Right renal pelvis (tissue), 4 donors: Measurements from ENCODE around the gene STK32A. TPM values are rescaled to one million over a fixed set of nuclear protein-coding genes. Genes with fewer than 3 reads are reported as not detected.
"Not testable (repeated sequence)": the region's sequence is repeated elsewhere in the genome, so short reads cannot be mapped to it uniquely, and the experiment has no call there.

Experiments used
- DNase-seq, 4 donors: peaks; one replicate each; pipeline ENCODE4 v3.0.0-alpha.2; 2013; ENCODE audit warnings: low read depth in 4 of 4, low spot score in 3 of 4, missing footprints in 1 of 4
- polyA plus RNA-seq, 4 donors: library from polyadenylated mRNA; unstranded; fragments of 120-200 nt; gene quantifications; one replicate each; pipeline ENCODE4 v1.2.1, GENCODE V29; 2013; ENCODE audit not compliant: insufficient read length in 4 of 4

STK32A gene
- polyA plus RNA-seq, 4 donors: 11.3 to 13.7 (median 13.1) TPM

DNA sequence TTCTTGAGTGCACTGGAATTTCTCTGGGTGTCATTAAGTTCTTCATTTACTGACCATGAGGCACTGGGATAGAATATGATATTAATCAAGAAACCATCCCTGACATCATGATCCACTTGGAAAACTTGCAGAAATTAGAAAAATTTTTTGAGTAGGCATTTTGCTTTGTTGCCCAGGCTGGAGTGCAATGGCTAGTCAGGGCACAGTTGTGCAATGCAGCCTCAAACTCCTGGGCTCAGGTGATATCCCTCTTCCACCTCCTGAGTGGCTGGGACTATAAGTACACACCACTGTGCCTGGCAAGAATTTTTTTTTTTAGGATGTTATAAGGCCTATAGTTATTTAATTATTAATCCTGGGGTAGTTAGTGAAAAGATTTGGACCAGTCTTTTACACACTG lies 106.5 kb downstream of the STK32A start:
- DNase-seq: no peak

DNA sequence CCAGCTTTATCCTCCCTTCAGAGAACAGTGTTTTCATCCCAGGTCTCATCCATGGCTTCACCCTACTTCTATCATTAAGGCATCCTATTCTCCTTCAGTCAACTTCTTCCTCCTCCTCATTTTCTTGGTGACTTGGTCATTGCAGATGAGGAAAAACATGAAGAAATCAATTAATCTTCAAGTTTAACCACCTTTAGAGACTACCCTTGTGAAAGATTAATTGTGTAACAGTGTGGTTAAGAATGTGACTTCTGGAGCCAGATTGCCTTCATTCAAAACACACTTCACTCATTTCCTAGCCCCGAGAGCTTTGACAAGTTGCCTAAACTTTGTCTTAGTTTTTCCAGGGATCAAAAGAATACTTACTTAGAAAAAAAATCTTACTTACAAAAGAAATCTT lies 110.0 kb downstream of the STK32A start:
- DNase-seq: no peak

DNA sequence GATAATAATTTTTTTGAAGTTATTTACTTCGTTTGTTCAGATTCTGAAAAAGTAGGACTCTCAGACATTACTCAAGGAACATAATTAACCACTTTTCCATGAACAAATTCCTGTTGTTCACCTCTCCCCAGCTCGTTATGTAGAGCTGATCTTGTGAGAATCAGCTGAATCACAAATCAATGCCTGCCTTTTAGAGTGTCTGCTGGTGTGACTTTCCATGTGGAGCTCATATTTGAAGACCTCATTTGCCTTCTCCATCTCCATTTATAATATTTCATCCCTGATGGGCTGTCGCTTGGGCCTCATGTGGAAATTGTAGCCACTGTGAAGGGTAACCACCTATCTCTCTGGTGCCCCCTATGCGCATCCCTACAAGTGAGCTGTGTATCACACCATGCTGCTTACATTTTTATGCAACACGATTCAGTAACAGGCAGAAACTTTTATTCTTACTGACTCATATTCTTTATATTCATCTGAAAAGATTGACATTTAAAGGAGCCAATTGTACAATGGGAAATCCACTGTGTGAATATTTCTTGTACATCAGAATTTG lies 111.3 kb downstream of the STK32A start:
- DNase-seq: no peak

DNA sequence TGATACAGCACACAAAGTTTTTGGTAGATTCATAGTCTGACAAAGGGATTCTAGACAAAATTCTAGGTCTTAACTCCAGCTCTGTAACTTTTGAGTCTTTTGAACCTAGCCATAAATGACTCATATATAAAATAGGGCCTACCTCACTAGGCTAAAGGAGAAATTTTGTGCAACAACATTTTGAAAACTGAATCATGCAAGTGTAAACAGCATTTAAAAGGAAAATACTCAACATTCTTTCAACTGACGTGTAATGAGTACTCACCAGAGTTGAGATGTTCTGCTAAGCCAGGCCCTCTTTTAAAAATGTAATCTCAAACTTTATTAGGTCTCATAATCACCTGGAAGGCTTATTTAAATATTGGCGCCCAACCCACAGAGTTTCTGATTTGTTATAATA lies 113.2 kb downstream of the STK32A start:
- no peak for DNase-seq

DNA sequence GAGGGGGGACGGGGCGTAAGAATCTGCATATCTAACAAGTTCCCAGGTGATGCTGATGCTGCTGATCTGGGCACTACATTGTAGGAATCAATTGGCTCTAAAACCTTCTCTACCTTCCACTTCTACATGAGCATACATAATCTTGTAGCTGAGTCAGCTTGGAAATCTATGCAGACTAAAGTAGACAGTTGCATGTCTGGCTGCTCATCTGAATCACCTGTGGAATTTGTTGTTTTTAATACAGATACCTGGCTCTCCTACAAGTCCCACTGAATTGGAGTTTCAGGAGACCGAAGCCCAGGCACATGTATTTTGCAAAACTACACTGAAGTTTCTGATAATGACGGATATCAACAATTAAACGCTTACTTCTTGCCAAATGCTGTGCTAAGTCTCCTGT lies 113.6 kb downstream of the STK32A start:
- no peak for DNase-seq

DNA sequence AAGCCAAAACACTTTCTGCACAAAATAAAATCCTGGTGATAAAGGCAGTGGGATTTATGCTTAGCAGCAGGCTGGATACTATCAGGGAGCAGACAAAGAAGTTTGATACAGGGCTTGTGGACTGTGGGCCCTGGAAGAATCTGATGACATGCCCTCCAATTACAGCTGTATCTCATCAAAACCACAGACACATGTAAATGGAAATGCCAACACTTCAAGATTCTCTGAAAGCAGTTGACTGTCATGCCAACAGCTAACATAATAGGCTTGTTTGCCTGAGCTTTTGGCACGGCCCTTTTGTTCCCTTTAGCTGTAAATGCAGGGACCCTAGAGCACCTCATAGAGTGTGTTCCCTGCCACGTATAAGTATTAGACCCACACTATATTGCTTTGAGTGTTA lies 114.4 kb downstream of the STK32A start:
- DNase-seq: no peak

DNA sequence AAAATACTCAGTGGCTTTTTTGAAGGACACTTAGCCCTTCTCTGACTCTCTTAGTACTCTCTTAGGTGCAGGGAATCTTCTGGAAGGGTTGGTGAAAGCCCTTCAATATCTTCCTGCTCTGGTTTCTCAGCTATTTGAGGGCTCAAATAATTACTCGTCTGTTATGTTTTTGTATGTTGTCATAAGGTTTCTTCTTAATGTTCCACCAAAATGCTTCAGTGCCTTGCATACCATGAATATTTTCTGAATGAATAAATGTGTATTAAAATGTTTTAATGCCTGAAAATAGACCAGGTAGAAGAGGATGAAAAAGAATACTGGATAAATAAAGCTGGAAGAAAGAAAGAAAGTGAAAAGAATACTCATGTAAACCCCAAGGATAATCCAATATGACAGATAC lies 124.3 kb downstream of the STK32A start:
- no peak for DNase-seq

DNA sequence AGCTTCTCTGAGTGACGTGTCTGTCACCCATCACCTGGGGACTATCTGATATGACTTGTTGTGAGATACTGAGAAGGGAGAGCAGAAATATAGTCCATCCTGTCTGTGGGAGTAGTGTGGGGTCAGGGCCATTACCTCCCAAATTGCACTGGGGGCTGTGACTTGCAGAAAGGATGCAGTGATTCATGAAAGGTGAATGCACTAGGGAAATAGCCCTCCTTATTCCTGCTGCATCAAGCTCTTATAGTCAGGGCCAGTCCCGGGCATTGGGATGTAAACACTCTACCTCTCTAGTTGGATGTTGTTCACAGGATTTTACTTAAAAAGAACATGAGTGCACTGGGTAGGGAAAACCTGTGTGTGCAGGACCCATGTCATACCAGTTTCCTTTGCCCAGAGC lies 124.8 kb downstream of the STK32A start:
- DNase-seq: no peak

DNA sequence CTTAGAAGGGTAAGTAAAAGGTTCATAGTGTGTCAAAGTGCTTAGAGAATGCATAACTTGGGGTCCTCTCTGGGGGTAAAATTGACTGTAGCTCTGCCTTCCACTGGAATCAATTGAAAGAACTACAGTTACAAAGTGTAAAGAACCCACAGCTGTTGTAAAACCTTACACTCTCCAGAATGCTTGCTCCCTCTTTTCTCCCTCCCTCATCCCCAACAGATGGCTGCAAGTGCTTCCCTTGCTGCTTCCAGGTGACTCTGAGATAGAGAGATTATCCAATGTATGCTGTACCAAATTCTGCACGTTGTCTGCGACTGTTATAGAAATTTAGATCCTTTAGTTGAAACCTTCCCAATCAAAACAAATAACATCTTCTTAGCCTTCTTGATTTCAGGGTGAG lies 126.0 kb downstream of the STK32A start:
- DNase-seq: no peak

DNA sequence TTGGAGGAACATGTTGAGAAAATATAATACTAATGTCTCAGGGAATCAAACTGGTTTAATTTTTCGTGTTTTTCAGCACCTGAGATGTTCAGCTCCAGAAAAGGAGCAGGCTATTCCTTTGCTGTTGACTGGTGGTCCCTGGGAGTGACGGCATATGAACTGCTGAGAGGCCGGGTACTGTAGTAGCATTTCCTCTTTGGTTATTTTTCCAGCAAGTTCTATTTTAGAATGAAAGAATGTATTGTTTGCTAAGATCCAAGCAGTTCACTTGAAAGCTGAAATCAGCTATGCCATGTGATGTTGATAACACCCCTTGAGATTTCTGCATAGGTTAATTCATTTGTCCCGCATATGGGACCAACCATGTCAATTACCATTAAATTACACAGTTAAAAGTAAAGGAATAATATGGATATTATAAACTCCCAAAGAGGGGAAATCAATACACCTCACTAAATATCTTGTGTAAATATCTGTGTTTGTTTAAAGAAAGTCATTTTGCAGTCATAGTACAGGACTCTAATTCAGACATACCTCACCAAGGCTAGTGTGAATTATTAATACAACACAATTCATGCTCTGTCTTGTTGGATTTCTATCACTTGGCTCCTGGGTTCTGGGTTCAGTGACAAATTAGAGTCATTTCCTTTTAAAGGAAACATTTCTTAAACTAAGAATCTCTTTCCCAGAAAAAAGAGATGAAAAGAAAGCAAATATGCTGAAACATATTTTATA lies 126.8 kb downstream of the STK32A start:
- no peak for DNase-seq

DNA sequence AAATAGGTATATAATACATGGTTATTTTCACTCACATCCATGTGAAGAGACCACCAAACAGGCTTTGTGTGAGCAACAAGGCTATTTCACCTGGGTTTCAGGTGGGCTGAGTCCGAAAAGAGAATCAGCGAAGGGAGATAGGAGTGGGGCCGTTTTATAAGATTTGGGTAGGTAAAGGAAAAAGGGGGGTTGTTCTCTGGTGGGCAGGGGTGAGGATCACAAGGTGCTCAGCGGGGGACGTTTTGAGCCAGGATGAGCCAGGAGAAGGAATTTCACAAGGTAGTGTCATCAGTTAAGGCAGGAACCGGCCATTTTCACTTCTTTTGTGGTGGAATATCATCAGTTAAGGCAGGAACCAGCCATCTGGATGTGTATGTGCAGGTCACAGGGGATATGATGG lies 132.6 kb downstream of the STK32A start:
- DNase-seq: not testable (repeated sequence)

DNA sequence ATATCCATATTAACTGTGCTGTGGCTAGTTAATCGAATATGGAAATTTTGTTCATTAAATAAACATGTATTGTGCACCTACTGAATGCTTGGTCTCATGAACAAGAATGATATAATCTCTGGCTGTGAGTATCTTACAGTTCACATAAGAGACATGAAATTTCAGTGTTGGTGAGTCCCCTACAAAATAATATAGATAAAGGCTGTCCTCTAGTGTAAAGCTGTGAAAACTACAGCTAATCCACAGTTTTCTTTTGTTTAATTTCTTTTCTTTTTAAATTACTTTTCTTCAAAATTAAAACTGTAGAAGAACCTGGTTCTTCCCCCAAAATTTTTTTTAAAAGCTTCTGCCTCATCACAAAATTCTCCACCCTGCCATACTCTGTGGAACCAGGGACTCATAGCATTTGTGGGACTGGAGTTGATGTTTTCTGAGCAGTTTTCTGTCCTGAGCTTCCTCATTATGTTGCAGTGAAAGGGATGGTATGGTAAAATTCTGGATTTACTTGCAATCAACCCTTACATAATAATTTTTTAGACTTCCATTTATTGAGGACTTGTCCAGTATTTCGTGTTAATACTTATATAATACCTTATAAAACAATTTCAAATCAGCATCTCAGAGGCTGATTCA lies 135.0 kb downstream of the STK32A start:
- no peak for DNase-seq

DNA sequence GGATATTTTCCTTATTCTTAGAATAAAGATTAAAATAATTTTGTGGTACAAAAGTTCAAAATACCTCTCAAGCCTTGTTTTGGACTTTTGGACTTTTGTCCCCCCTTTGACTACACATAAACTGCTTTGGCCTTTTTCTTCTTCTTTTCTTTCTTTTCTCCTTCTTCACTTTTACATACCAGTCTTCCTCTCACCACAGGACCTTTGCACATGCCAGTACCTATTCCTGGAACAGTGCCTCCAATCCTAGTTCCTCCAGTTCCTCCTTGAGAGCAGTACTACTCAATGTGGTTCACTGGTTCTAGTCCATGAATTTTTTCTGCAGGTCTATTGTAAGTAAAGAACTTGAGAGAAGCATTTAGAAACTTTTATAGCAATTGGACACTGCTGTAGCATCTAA lies 136.5 kb downstream of the STK32A start:
- no peak for DNase-seq

DNA sequence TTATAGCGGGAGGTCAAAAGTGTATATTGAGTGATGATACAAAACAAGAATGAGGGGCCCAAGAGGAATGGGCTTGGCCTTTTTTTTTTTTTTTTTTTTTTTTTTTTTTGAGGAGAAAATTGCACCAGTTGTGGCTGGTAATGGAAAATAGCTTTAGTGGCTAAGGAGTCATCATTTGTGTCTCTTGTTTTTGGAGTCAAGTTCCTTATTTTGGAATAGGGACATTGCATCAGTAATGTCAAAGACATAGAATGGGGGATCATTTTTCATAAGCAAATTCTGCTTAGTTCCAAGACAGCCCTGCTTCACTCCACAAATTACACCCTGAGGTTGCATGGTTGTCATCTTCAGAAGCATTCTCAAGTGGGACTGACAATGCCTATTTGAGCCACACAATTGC lies 137.4 kb downstream of the STK32A start:
- DNase-seq: no peak

DNA sequence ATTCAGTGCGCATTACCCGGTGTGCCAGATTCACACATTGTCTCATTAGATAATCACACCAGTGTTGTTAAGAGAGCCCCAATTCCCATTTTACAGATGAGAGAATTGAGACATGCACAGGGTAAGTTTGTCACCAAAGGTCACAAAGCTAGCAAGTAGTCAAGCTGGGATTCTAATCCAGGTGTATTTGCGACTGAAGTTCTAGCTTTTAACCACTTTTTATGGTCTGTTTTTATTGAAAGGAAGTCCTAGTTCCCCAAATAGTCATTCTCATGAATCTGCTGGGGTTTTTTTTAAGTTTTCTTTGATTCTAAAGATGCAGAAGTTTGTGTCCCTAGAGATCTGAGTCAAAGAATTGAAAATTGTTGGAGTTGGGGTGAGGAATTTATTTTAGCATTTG lies 138.5 kb downstream of the STK32A start:
- no peak for DNase-seq

DNA sequence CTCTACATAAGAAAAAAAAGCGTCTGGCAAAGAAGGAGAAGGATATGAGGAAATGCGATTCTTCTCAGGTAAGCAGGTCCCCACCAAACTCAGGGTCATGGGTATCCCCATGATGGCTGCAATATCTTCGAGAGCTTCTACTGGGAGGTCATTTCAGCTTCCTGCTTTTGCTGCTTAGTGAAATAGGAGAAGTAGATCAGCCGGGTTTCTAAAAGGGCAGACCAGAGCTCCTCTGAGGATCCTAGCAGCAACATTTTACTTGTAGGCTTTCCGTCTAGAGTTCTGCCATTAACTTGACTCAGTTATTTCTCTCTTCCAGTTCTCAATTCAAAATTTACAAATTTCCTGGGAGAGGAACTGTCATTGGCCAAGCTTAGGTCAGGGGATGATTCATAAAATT lies 140.3 kb downstream of the STK32A start:
- no peak for DNase-seq

DNA sequence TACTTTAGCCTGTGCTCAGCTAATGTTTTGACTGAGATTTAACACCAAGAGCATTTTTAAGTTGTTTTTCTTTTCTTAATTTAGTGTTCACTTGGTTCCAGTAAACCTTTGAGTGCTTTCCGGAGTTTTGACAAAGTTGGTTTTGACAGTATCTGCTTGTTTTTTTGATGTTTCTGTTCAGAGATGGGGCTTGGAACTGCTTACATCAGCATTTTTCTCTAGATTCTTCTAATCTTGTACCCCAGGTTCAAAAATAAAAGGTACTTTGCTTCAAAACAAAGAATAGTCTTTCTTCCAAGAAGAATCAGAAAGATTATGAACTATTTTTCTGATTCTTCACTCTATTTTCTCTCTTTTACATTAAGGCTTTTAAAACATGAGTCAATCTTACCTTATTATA lies 142.9 kb downstream of the STK32A start:
- no peak for DNase-seq

DNA sequence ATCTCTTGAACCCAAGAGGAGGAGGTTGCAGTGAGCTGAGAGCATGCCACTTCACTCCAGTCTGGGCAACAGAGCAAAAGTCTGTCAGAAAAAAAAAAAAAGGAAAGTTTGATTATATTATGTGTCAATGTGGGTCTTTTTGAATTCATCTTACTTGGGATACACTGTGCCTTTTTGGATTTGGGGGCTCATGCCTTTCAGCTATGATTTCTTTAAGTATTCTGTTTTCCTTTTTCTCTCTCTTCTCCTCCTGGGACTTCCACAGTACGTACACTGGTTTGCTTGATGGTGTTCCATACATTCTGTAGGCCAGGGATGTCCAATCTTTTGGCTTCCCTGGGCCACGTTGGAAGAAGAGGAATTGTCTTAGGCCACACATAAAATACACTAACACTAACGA lies 146.7 kb downstream of the STK32A start:
- no peak for DNase-seq

DNA sequence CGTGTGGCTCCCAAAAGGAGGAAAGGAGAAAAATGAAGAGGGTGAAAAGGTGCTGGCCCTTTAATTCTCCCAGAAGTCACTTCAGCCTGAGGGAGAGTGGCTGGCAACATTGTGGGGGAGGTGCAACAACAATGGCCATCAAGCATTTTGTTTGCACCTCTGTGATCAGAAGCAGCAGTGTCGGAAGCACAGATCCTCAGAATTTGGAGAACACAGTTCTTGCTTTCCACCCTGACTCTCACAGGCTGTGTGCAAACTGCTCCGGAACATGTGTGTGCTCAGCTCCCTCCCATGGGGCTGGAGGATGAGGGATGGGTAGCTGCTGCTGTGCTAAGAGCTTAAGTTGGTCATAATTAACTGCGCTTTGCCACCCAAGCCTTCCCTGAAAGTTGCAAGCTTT lies 147.9 kb downstream of the STK32A start:
- DNase-seq: no peak

DNA sequence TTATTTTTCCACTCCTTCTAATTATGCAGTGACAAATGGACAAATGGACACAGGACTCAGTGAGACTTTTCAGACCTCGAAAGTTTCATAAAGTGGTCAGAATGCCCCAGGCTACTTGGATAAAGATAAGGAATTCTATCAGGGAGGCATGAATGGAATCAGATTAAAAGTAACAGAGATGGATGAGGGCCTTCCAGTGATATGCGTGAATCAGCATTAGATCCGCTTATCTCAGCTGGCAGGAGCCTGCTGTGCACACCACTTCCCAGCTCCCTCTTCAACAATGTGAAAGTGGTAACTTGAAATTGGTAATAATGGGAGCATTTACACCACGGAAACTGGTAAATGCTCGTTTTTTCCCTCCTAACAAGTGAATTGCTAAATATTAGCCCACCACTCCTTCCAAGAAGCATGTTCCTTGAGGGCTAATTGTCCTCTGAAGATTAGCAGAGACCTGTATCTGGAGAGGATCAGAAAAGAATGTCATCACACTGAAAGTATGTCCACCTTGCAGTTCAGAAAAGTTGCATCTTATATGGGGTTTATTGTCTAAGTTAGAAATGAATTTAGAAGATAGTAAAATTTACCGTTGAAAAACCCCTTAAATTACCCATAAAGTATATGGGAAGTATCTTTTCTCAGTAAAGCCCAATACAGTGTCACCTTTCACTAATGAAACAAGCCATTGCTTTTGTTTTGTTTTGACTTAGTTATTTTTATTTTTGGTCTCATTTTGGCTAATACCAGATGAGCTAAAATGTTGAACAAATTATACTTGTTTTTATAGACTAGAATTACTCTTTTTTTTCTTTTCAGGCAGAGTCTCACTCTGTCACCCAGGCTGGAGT lies 149.7 kb downstream of the STK32A start:
- no peak for DNase-seq

DNA sequence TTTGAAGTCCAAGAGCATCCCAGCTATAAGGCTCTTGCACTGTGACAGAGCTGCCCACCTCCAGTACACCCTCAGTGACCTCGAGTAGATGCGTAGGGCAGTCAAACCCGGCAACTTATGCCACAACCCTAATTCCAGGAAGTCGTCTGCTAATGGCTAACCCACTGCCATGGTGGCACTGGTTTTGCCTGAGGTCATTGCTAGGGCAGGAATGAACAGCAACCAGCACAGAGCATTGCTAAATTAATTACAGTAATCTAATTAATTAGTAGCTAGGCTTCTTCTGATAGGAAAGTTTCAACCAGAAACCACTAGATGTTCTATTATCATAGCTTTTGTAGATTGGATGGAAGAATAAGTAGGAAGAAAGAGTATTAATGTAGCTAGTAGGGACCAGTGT lies 152.3 kb downstream of the STK32A start:
- DNase-seq: no peak
